MM.1S (cell line): ENCODE results near the gene SCYGR1.

Source experiments
- DNase-seq: peaks from one replicate; pipeline ENCODE4 v3.0.0-alpha.2; 2015
- H2AFZ ChIP-seq: fragments of 300-600 bp; sonication (generic); 2 replicates; pipeline ENCODE4 v1.6.0; 2016; ENCODE audit warnings: antibody characterized with exemption, low read length
- H3F3A ChIP-seq: fragments of 300-600 bp; sonication (generic); 2 replicates; pipeline ENCODE4 v1.6.1; 2016; ENCODE audit warnings: mild to moderate bottlenecking, antibody characterized with exemption, low read length, moderate library complexity, mixed read lengths; ENCODE audit not compliant: insufficient read depth
- H3K27ac ChIP-seq: fragments of 300-600 bp; sonication (generic); 2 replicates; pipeline ENCODE4 v1.5.1; 2016; ENCODE audit warnings: mild to moderate bottlenecking, low read length
- H3K27me3 ChIP-seq: fragments of 300-600 bp; sonication (generic); replicated peaks from 2 replicates; pipeline ENCODE4 v1.6.0; 2016; ENCODE audit warnings: low read length; ENCODE audit not compliant: insufficient read depth
- H3K36me3 ChIP-seq: fragments of 300-600 bp; sonication (generic); replicated peaks from 2 replicates; pipeline ENCODE4 v1.6.1; 2016; ENCODE audit warnings: mild to moderate bottlenecking, low read length, mixed read lengths; ENCODE audit not compliant: insufficient read depth
- H3K4me1 ChIP-seq: fragments of 300-600 bp; sonication (generic); 2 replicates; pipeline ENCODE4 v1.6.1; 2016; ENCODE audit warnings: low read length, mixed read lengths
- H3K4me2 ChIP-seq: fragments of 300-600 bp; sonication (generic); 2 replicates; pipeline ENCODE4 v1.6.0; 2016; ENCODE audit warnings: low read depth, low read length
- H3K4me3 ChIP-seq: fragments of 300-600 bp; sonication (generic); 2 replicates; pipeline ENCODE4 v1.5.1; 2016; ENCODE audit warnings: low read length, mixed read lengths
- H3K79me2 ChIP-seq: fragments of 300-600 bp; sonication (generic); 2 replicates; pipeline ENCODE4 v1.6.1; 2016; ENCODE audit warnings: mixed run types, low read length, mixed read lengths
- H3K9ac ChIP-seq: fragments of 300-600 bp; sonication (generic); 2 replicates; pipeline ENCODE4 v1.6.1; 2016; ENCODE audit warnings: low read length, mixed read lengths
- H3K9me2 ChIP-seq: fragments of 300-600 bp; sonication (generic); replicated peaks from 2 replicates; pipeline ENCODE4 v1.6.1; 2016; ENCODE audit warnings: mild to moderate bottlenecking, low read length, mixed read lengths; ENCODE audit not compliant: insufficient read depth
- H3K9me3 ChIP-seq: fragments of 300-600 bp; sonication (generic); replicated peaks from 2 replicates; pipeline ENCODE4 v1.6.1; 2016; ENCODE audit warnings: mild to moderate bottlenecking, low read length, mixed read lengths; ENCODE audit not compliant: insufficient read depth
- H4K20me1 ChIP-seq: fragments of 300-600 bp; sonication (generic); 2 replicates; pipeline ENCODE4 v1.6.1; 2016; ENCODE audit warnings: mild to moderate bottlenecking, low read length, moderate library complexity, mixed read lengths; ENCODE audit not compliant: insufficient read depth
- EZH2 ChIP-seq: fragments of 300-600 bp; sonication (generic); optimal IDR thresholded peaks from 2 replicates; pipeline ENCODE3; 2017; ENCODE audit warnings: low read depth, mild to moderate bottlenecking, antibody characterized with exemption, low read length, mixed read lengths
- EZH2phosphoT487 ChIP-seq: fragments of 300-600 bp; sonication (generic); IDR thresholded peaks from 2 replicates; pipeline ENCODE4 v1.6.1; 2018; ENCODE audit warnings: antibody characterized with exemption, low read length
- TF ChIP-seq, protein P1 (sequence below): fragments of 300-600 bp; sonication (generic); IDR thresholded peaks from 2 replicates; pipeline ENCODE4 v1.5.1; 2016; ENCODE audit warnings: antibody characterized with exemption, low read length, mixed read lengths

SCYGR1 gene

DNA sequence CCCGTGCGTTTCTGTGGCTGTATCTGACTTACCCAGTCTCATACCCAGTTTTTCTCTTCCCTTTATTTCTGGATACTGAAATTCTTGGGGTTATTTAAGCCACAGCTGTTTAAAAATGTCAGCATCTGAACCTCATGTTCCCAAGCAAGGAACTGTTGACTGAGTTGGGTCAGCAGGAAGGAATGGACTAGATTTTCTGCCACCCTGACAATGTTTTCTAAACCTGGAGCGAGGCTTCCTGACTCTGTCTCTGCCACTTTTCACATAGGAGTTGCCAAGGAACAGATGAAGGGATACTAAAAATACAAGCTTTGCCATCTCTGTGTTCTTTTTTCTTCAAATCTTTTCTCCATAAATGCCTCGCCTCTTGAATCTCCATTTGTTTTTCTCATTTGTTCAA lies 29.0 kb upstream of the SCYGR1 start:
- Histone ChIP-seq H3K9me3 (no peaks in the 10 kb centered on the region), H3K9me2 (no peaks in the 10 kb centered on the region), H2AFZ (no peak overlapping the region), H3K4me1 (peaks cover 27% of the 10 kb centered on the region), H3K27me3 (no peaks in the 10 kb centered on the region), H3K27ac (no peak overlapping the region), H3F3A (peaks cover 5% of the 10 kb centered on the region; the same call in 1 of the 2 replicates), H3K4me3 (no peak overlapping the region), H3K9ac (no peak overlapping the region), H4K20me1 (no peaks in the 10 kb centered on the region), H3K79me2 (no peaks in the 10 kb centered on the region), H3K36me3 (no peaks in the 10 kb centered on the region), H3K4me2 (no peak overlapping the region)
- TF ChIP-seq EZH2: no peak
- no peak for TF ChIP-seq EZH2phosphoT487
- TF ChIP-seq, protein P1, sequence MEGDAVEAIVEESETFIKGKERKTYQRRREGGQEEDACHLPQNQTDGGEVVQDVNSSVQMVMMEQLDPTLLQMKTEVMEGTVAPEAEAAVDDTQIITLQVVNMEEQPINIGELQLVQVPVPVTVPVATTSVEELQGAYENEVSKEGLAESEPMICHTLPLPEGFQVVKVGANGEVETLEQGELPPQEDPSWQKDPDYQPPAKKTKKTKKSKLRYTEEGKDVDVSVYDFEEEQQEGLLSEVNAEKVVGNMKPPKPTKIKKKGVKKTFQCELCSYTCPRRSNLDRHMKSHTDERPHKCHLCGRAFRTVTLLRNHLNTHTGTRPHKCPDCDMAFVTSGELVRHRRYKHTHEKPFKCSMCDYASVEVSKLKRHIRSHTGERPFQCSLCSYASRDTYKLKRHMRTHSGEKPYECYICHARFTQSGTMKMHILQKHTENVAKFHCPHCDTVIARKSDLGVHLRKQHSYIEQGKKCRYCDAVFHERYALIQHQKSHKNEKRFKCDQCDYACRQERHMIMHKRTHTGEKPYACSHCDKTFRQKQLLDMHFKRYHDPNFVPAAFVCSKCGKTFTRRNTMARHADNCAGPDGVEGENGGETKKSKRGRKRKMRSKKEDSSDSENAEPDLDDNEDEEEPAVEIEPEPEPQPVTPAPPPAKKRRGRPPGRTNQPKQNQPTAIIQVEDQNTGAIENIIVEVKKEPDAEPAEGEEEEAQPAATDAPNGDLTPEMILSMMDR: no peak
- DNase-seq: no peak

DNA sequence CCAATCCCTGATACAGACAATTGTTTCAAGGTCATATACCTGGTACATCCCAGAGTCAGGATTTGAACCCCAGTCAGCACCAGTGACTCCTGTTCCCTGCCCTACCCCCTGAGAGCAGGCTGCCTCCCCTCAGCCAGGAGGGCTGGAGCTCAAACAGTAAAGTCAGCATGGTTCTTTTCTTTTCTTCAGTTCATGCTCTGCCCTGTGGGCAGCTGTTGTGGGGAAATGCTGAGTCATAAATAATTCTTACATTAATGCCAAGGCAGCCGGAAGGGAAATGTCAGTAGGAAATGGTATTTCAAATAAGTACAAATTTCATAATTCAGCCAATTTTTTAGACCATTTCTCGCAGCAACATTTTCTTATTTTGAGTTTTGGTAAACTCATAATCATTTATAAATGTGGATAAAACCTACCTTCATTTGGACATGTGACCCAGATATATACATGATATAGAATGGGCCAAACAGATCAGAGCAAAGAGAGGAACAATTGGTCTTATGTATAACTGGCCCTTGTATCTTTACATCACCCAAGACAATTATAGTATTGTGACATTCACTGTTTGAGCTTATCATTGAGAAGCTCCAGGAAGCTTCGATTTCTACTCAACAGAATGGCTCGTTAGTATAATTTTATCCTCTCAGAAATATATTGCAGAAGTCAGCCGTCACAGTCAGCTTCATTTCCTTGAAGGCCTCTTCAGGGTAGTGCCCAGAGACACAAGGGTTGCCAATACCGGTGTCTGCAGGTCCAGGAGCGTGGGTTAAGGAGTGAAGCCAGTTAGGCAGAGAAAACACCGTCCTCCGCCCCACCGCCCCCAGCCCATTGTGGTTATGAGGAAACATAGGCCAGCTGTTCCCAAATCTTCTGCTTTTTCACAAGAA lies 28.0 kb upstream of the SCYGR1 start:
- H3K4me1 ChIP-seq: peaks cover 33% of the 10 kb centered on the region
- DNase-seq: peak; percentile 68
- no peaks in the 10 kb centered on the region for H3K9me3 ChIP-seq
- H3K9ac ChIP-seq: no peak overlapping the region
- no peak overlapping the region for H2AFZ ChIP-seq
- no peaks in the 10 kb centered on the region for H3K79me2 ChIP-seq
- peak overlapping the region; percentile 44; the same call in 1 of the 2 replicates for H3K27ac ChIP-seq
- no peaks in the 10 kb centered on the region for H4K20me1 ChIP-seq
- H3K27me3 ChIP-seq: no peaks in the 10 kb centered on the region
- no peaks in the 10 kb centered on the region for H3K36me3 ChIP-seq
- H3F3A ChIP-seq: peaks cover 14% of the 10 kb centered on the region
- no peak overlapping the region for H3K4me3 ChIP-seq
- TF ChIP-seq EZH2 (no peak), EZH2phosphoT487 (no peak)
- TF ChIP-seq, protein P1: no peak
- H3K4me2 ChIP-seq: peak overlapping the region; percentile 17; the same call in 1 of the 2 replicates
- no peaks in the 10 kb centered on the region for H3K9me2 ChIP-seq

DNA sequence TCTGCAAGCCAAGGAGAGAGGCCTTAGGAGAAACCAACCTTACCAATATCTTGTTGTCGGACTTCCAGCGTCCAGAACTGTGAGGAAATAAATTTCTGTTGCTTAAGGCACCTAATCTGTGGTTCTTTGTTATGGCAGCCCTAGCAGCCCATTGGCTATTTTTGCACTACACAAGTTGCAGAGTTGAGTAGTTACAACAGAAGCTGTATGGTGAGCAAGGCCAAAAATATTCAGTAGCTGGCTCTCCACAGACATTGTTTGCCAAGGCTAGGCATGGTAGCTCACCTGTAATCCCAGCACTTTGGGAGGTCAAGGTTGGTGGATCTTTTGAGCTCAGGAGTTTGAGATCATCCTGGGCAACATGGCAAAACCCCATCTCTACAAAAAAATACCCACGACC lies 27.1 kb upstream of the SCYGR1 start:
- H3K79me2 ChIP-seq: no peaks in the 10 kb centered on the region
- H3K4me2 ChIP-seq: 0 out of 2 replicates have a peak overlapping the region, but pooled peaks have one; percentile 8
- no peaks in the 10 kb centered on the region for H4K20me1 ChIP-seq
- H3K36me3 ChIP-seq: no peaks in the 10 kb centered on the region
- no peak for DNase-seq
- no peak overlapping the region for H3K9ac ChIP-seq
- H3K9me3 ChIP-seq: no peaks in the 10 kb centered on the region
- H3K4me3 ChIP-seq: no peak overlapping the region
- no peak overlapping the region for H2AFZ ChIP-seq
- 0 out of 2 replicates have a peak overlapping the region, but pooled peaks have one; percentile 8 for H3K27ac ChIP-seq
- peaks cover 40% of the 10 kb centered on the region for H3K4me1 ChIP-seq
- peaks cover 23% of the 10 kb centered on the region for H3F3A ChIP-seq
- H3K9me2 ChIP-seq: no peaks in the 10 kb centered on the region
- TF ChIP-seq EZH2 (no peak), EZH2phosphoT487 (no peak)
- TF ChIP-seq, protein P1: no peak
- no peaks in the 10 kb centered on the region for H3K27me3 ChIP-seq
